Measurements from ENCODE around the gene PIEZO1. TPM values are rescaled to one million over a fixed set of nuclear protein-coding genes. Genes with fewer than 3 reads are reported as not detected.

PIEZO1 gene
- total RNA-seq, 1 experiment from 2014 or later: 71.1 TPM

- Histone ChIP-seq H4K8ac (replicated peaks; ENCODE audit: insufficient read length, low read depth, low read length) (no peak overlapping the region), H2AFZ (ENCODE audit: low read length) (no peak overlapping the region), H3K4ac (ENCODE audit: low read depth, low read length) (no peak overlapping the region), H4K91ac (ENCODE audit: insufficient read length, low read depth, low read length) (no peak overlapping the region), H2AK5ac (ENCODE audit: insufficient read length, low read length) (no peak overlapping the region), H2BK12ac (ENCODE audit: insufficient read length, low read depth, low read length) (no peak overlapping the region), H3K23me2 (ENCODE audit: insufficient read length, low read depth, low read length, poor library complexity, severe bottlenecking) (no peaks in the 10 kb centered on the region), H3K27me3 (ENCODE audit: insufficient read depth, low read length) (no peaks in the 10 kb centered on the region), H3K9ac (ENCODE audit: extremely low read depth, insufficient read length, low read length) (no peak overlapping the region), H4K20me1 (ENCODE audit: control insufficient read depth, insufficient read depth, insufficient read length) (no peaks in the 10 kb centered on the region), H3K23ac (ENCODE audit: insufficient read length, low read depth, low read length) (no peak overlapping the region), H2BK15ac (ENCODE audit: low read depth, low read length) (no peak overlapping the region), H3K14ac (ENCODE audit: insufficient read depth, low read length) (no peak overlapping the region), H3K9me3 (ENCODE audit: control insufficient read depth, low read depth, low read length) (no peaks in the 10 kb centered on the region), H3K56ac (ENCODE audit: insufficient read length, low read depth, low read length) (no peak overlapping the region), H3K79me1 (ENCODE audit: insufficient read depth, low read depth, low read length, poor library complexity, severe bottlenecking) (no peaks in the 10 kb centered on the region), H3K79me2 (ENCODE audit: insufficient read depth, low read length) (no peaks in the 10 kb centered on the region), H4K5ac (ENCODE audit: insufficient read length, low read depth, low read length) (no peak overlapping the region), H2BK5ac (ENCODE audit: insufficient read length, low read length) (no peak overlapping the region), H3K18ac (ENCODE audit: insufficient read length, low read depth, low read length) (no peak overlapping the region), H2BK20ac (ENCODE audit: low read depth, low read length, poor library complexity, severe bottlenecking) (no peak overlapping the region), H2BK120ac (ENCODE audit: low read depth, low read length, poor library complexity, severe bottlenecking) (no peak overlapping the region), H3K4me2 (ENCODE audit: insufficient read depth, insufficient read length, low read length) (no peak overlapping the region), H3K27ac (ENCODE audit: insufficient read length, low read depth, low read length) (no peak overlapping the region), H3K4me1 (ENCODE audit: insufficient read depth, low read length) (no peaks in the 10 kb centered on the region), H3T11ph (ENCODE audit: low read length) (no peak overlapping the region)
- H3K4me3 Mint-ChIP-seq: no peak overlapping the region
- WGBS (ENCODE audit: extremely low coverage, insufficient read length, low lambda C conversion rate): no CpG with 5 or more reads among the region's 12 CpGs
- no peaks in the 10 kb centered on the region for H3K9me3 Mint-ChIP-seq
- H3K27ac Mint-ChIP-seq: no peak overlapping the region
- no peak for DNase-seq
- TF ChIP-seq, protein P1, sequence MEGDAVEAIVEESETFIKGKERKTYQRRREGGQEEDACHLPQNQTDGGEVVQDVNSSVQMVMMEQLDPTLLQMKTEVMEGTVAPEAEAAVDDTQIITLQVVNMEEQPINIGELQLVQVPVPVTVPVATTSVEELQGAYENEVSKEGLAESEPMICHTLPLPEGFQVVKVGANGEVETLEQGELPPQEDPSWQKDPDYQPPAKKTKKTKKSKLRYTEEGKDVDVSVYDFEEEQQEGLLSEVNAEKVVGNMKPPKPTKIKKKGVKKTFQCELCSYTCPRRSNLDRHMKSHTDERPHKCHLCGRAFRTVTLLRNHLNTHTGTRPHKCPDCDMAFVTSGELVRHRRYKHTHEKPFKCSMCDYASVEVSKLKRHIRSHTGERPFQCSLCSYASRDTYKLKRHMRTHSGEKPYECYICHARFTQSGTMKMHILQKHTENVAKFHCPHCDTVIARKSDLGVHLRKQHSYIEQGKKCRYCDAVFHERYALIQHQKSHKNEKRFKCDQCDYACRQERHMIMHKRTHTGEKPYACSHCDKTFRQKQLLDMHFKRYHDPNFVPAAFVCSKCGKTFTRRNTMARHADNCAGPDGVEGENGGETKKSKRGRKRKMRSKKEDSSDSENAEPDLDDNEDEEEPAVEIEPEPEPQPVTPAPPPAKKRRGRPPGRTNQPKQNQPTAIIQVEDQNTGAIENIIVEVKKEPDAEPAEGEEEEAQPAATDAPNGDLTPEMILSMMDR (conservative IDR thresholded peaks at IDR 0.05): no peak
- H3K27me3 Mint-ChIP-seq (ENCODE audit: low read depth): no peaks in the 10 kb centered on the region
- peaks cover 1 to 8% (median 6%) of the 10 kb centered on the region in 3 experiments; a peak in 3 of 7 replicates for H3K36me3 Mint-ChIP-seq (ENCODE audit: insufficient read depth in 1 of 3, low read depth in 3 of 3)
- no peaks in the 10 kb centered on the region for H3K4me1 Mint-ChIP-seq
Measured at GRCh38 chr16:88825146-88825545, 40.1 kb upstream of the PIEZO1 start.
